ENCODE results near the gene FARSB.

- TF ChIP-seq CTCF (IDR thresholded peaks at IDR 0.05) (no peak), POLR2A (IDR thresholded peaks at IDR 0.05) (no peak)
Measured at GRCh38 chr2:222703886-222704285, 48.0 kb upstream of the FARSB start.
